CD14-positive monocyte (primary cell): ENCODE results near the gene HMGN5. TPM values are rescaled to one million over a fixed set of nuclear protein-coding genes. Genes with fewer than 3 reads are reported as not detected.

Experiments used
- DNase-seq, 3 donors: peaks; one replicate each; pipeline ENCODE4 v3.0.0-alpha.2; 2011 to 2022
- H2AFZ ChIP-seq: 2 replicates; pipeline ENCODE4 v1.6.0; 2012; ENCODE audit warnings: mild to moderate bottlenecking, low read depth, low read length, inconsistent platforms; ENCODE audit not compliant: insufficient read depth, poor library complexity, severe bottlenecking
- H3K27ac ChIP-seq, 2 donors: 1 replicate in 1 of 2; 2 replicates in 1 of 2; pipeline ENCODE4 v1.5.1; 2012 to 2013; ENCODE audit warnings: low read length in 2 of 2, control low read depth in 1 of 2, inconsistent platforms in 1 of 2, low read depth in 1 of 2, mild to moderate bottlenecking in 1 of 2
- H3K27me3 ChIP-seq, 2 donors: one replicate each; pipeline versions ENCODE4 v1.6.0 to v1.6.1; 2011 to 2013; ENCODE audit warnings: low read length in 2 of 2; ENCODE audit not compliant: control insufficient read depth in 2 of 2, insufficient read depth in 2 of 2
- H3K36me3 ChIP-seq, 2 donors: replicated peaks in 1 of 2; 1 replicate in 1 of 2; 2 replicates in 1 of 2; pipeline versions ENCODE4 v1.5.1 to v1.6.1; 2012 to 2013; ENCODE audit warnings: low read length in 2 of 2, control low read depth in 1 of 2, inconsistent platforms in 1 of 2, mild to moderate bottlenecking in 1 of 2; ENCODE audit not compliant: insufficient read depth in 2 of 2, control insufficient read depth in 1 of 2
- H3K4me1 ChIP-seq, 2 donors: 1 replicate in 1 of 2; 2 replicates in 1 of 2; pipeline versions ENCODE4 v1.5.1 to v1.6.1; 2012 to 2013; ENCODE audit warnings: low read length in 2 of 2, control low read depth in 1 of 2, inconsistent platforms in 1 of 2, mild to moderate bottlenecking in 1 of 2, moderate library complexity in 1 of 2; ENCODE audit not compliant: insufficient read depth in 2 of 2, control insufficient read depth in 1 of 2
- H3K4me2 ChIP-seq: replicated peaks from 2 replicates; pipeline ENCODE3; 2012; ENCODE audit warnings: low read length, moderate library complexity, mild to moderate bottlenecking; ENCODE audit not compliant: poor library complexity, severe bottlenecking; ENCODE audit errors: extremely low read depth
- H3K4me3 ChIP-seq, 3 experiments: fragments of 200-600 bp in 1 of 3; sonication (generic) in 1 of 3; replicated peaks in 1 of 3; 1 replicate in 2 of 3; 2 replicates in 1 of 3; pipeline ENCODE4 v1.5.1; 2011 to 2013; ENCODE audit warnings: low read length in 3 of 3, mild to moderate bottlenecking in 3 of 3, control low read depth in 2 of 3, low read depth in 2 of 3, inconsistent platforms in 1 of 3, moderate library complexity in 1 of 3
- H3K79me2 ChIP-seq: 2 replicates; pipeline ENCODE4 v1.6.0; 2012; ENCODE audit warnings: mild to moderate bottlenecking, control low read depth, inconsistent platforms, low read length, moderate library complexity; ENCODE audit not compliant: insufficient read depth
- H3K9ac ChIP-seq: 2 replicates; pipeline ENCODE4 v1.6.0; 2017; ENCODE audit warnings: low read length, mild to moderate bottlenecking; ENCODE audit not compliant: insufficient read depth, poor library complexity, severe bottlenecking
- H3K9me3 ChIP-seq, 2 donors: replicated peaks in 1 of 2; 1 replicate in 1 of 2; 2 replicates in 1 of 2; pipeline versions ENCODE4 v1.5.1 to v1.6.1; 2012 to 2013; ENCODE audit warnings: low read length in 2 of 2, control low read depth in 1 of 2; ENCODE audit not compliant: control insufficient read depth in 1 of 2, insufficient read depth in 1 of 2
- H4K20me1 ChIP-seq: 2 replicates; pipeline ENCODE4 v1.6.0; 2012; ENCODE audit warnings: mild to moderate bottlenecking, low read length, control low read depth, moderate library complexity; ENCODE audit not compliant: insufficient read depth
- H3K27ac Mint-ChIP-seq, 7 donors: one replicate each; pipeline ENCODE4 v1.8.0; 2020; ENCODE audit warnings: mild to moderate bottlenecking in 7 of 7, mixed read lengths in 7 of 7, moderate library complexity in 6 of 7, inconsistent platforms in 2 of 7
- H3K27me3 Mint-ChIP-seq, 3 donors: one replicate each; pipeline ENCODE4 v1.8.0; 2021 to 2022; ENCODE audit warnings: low read depth in 3 of 3, mild to moderate bottlenecking in 3 of 3, mixed read lengths in 3 of 3, moderate library complexity in 3 of 3, inconsistent platforms in 1 of 3
- H3K36me3 Mint-ChIP-seq, 2 donors: one replicate each; pipeline ENCODE4 v1.8.0; 2020; ENCODE audit warnings: mixed read lengths in 2 of 2, inconsistent platforms in 1 of 2, mild to moderate bottlenecking in 1 of 2
- H3K4me1 Mint-ChIP-seq: one replicate; pipeline ENCODE4 v1.8.0; 2020; ENCODE audit warnings: mild to moderate bottlenecking, mixed read lengths
- H3K4me3 Mint-ChIP-seq, 2 donors: one replicate each; pipeline ENCODE4 v1.8.0; 2020; ENCODE audit warnings: mild to moderate bottlenecking in 2 of 2, mixed read lengths in 2 of 2, moderate library complexity in 1 of 2
- H3K9me3 Mint-ChIP-seq, 7 donors: one replicate each; pipeline ENCODE4 v1.8.0; 2020 to 2022; ENCODE audit warnings: mixed read lengths in 7 of 7, mild to moderate bottlenecking in 6 of 7, moderate library complexity in 6 of 7, inconsistent platforms in 2 of 7
- CTCF ChIP-seq: fragments of 200-600 bp; IDR thresholded peaks from one replicate; pipeline ENCODE4 v1.8.0; 2022; ENCODE audit warnings: antibody characterized with exemption, mild to moderate bottlenecking
- WGBS: methylation state at CpG from one replicate; pipeline ENCODE4 v1.1.5; 2013; ENCODE audit warnings: missing lambda C conversion rate; ENCODE audit not compliant: insufficient coverage; 5-methylcytosine and 5-hydroxymethylcytosine counted together
- intact Hi-C, 2 donors: fragments of 100-400 bp; cut with micrococcal nuclease; formaldehyde crosslinking; loops; one replicate each; pipeline versions ENCODE4 v1.15.0 to v1.15.1; 2023
- polyA plus RNA-seq, 3 donors: library from polyadenylated mRNA; depleted of rRNA in 1 of 3; unstranded in 2 of 3; stranded (reverse) in 1 of 3; fragments of 300-500 nt in 2 of 3; fragments of >200 nt in 1 of 3; fragmentation: Illumina TruSeq in 2 of 3; gene quantifications; 1 replicate in 2 of 3; 2 replicates in 1 of 3; pipeline ENCODE4 v1.2.3, GENCODE V29; 2012 to 2021

The HMGN5 gene
- polyA plus RNA-seq, 3 donors, result 0.20 to 0.86 TPM; not detected in 1

- peaks cover 0 to 4% (median 0%) of the 10 kb centered on the region in 7 donors for H3K9me3 Mint-ChIP-seq
- peaks cover 14 to 16% of the 10 kb centered on the region in 2 donors for H3K4me1 ChIP-seq
- no peak for TF ChIP-seq CTCF
These were observed 80.0 kb downstream of the HMGN5 start for GRCh38 chrX:81121513-81122363.

GRCh38 chrX:81120936-81121371 lies 80.8 kb downstream of the HMGN5 start:
- Histone ChIP-seq H3K4me1 (peaks cover 14 to 16% of the 10 kb centered on the region in 2 donors), H3K79me2 (no peaks in the 10 kb centered on the region), H3K4me3 (peak overlapping the region; percentile 52 to 86 (median 79)), H3K36me3 (no peaks in the 10 kb centered on the region), H2AFZ (peak overlapping the region; percentile 87), H3K4me2 (peak overlapping the region; percentile 88), H4K20me1 (no peaks in the 10 kb centered on the region), H3K27me3 (peaks cover 15 to 17% of the 10 kb centered on the region in 2 donors), H3K9ac (peak overlapping the region; percentile 20), H3K27ac (peak overlapping the region in 1 of 2 donors; percentile 25), H3K9me3 (no peaks in the 10 kb centered on the region)
- TF ChIP-seq CTCF, result peak; percentile 25
- peaks cover 6 to 16% (median 10%) of the 10 kb centered on the region in 3 donors for H3K27me3 Mint-ChIP-seq
- H3K27ac Mint-ChIP-seq, result peak overlapping the region in 5 of 7 donors; percentile 41 to 74 (median 54)
- peaks cover 0 to 4% (median 0%) of the 10 kb centered on the region in 7 donors for H3K9me3 Mint-ChIP-seq
- peaks cover 18% of the 10 kb centered on the region for H3K4me1 Mint-ChIP-seq
- 0% methylated on average over 2 of the region's 12 CpGs for whole genome bisulfite sequencing
- intact Hi-C loops, result loop anchor here in 1 of 2 donors (10.0 kb wide), 1 partner anchor 316 kb away; the partner anchor contains the start of gene BRWD3
- peak overlapping the region; percentile 91 to 97 for H3K4me3 Mint-ChIP-seq
- DNase-seq, result peak; percentile 2 to 25 (median 18)
- no peaks in the 10 kb centered on the region for H3K36me3 Mint-ChIP-seq

More at GRCh38 chrX:81121513-81122363, 80.0 kb downstream of the HMGN5 start:
- Histone ChIP-seq H2AFZ (peak overlapping the region; percentile 87), H3K4me2 (peak overlapping the region; percentile 88), H3K9me3 (no peaks in the 10 kb centered on the region), H3K27me3 (peaks cover 15 to 17% of the 10 kb centered on the region in 2 donors), H3K79me2 (no peaks in the 10 kb centered on the region), H4K20me1 (no peaks in the 10 kb centered on the region), H3K9ac (peak overlapping the region; percentile 20), H3K36me3 (no peaks in the 10 kb centered on the region), H3K27ac (peak overlapping the region in 1 of 2 donors; percentile 25), H3K4me3 (peak overlapping the region; percentile 52 to 86 (median 79))
- H3K27me3 Mint-ChIP-seq, result peaks cover 6 to 16% (median 11%) of the 10 kb centered on the region in 3 donors
- H3K36me3 Mint-ChIP-seq, result no peaks in the 10 kb centered on the region
- DNase-seq, result peak; percentile 80 to 84 (median 84)
- intact Hi-C loops, result loop anchor here in 1 of 2 donors (10.0 kb wide), 1 partner anchor 317 kb away; the partner anchor contains the start of gene BRWD3
- peak overlapping the region; percentile 91 to 97 for H3K4me3 Mint-ChIP-seq
- 0% methylated on average over 21 of the region's 34 CpGs for WGBS
- peak overlapping the region in 4 of 7 donors; percentile 42 to 74 (median 70) for H3K27ac Mint-ChIP-seq
- H3K4me1 Mint-ChIP-seq, result peaks cover 18% of the 10 kb centered on the region
